T follicular helper cell (primary cell): ENCODE measurements around the gene SMARCA4.
"Not testable (repeated sequence)": the region's sequence is repeated elsewhere in the genome, so short reads cannot be mapped to it uniquely, and the experiment has no call there.

Experiments used
- DNase-seq: peaks from one replicate; pipeline ENCODE4 v3.0.0-alpha.2; 2020; ENCODE audit warnings: low read depth

SMARCA4 gene

GRCh38 chr19:11098327-11098726 is 137.5 kb downstream of the SMARCA4 start:
- DNase-seq, result no peak

- DNase-seq, result no peak
These were observed 138.0 kb downstream of the SMARCA4 start for GRCh38 chr19:11098861-11099260.

GRCh38 chr19:11100049-11100448 is 139.2 kb downstream of the SMARCA4 start:
- no peak for DNase-seq

- DNase-seq, result no peak
These were observed 140.2 kb downstream of the SMARCA4 start for GRCh38 chr19:11101057-11101456.

- DNase-seq, result no peak
These were observed 142.1 kb downstream of the SMARCA4 start for GRCh38 chr19:11102944-11103343.

- not testable (repeated sequence) for DNase-seq
These were observed 142.8 kb downstream of the SMARCA4 start for GRCh38 chr19:11103667-11104066.

- no peak for DNase-seq
These were observed 144.3 kb downstream of the SMARCA4 start for GRCh38 chr19:11105014-11105636.

- DNase-seq, result no peak
These were observed 145.6 kb downstream of the SMARCA4 start for GRCh38 chr19:11106477-11106876.

GRCh38 chr19:11108746-11109145 is 147.9 kb downstream of the SMARCA4 start:
- DNase-seq, result no peak

GRCh38 chr19:11111117-11111770 is 150.4 kb downstream of the SMARCA4 start:
- DNase-seq, result no peak

- no peak for DNase-seq
These were observed 150.9 kb downstream of the SMARCA4 start for GRCh38 chr19:11111771-11112144.
